A204.1 (cell line): Measurements from ENCODE around the gene ADAMTS10.
"Not testable (repeated sequence)": the region's sequence is repeated elsewhere in the genome, so short reads cannot be mapped to it uniquely, and the experiment has no call there.

Experiments used
- FAIRE-seq: peaks from 2 replicates; lab custom pipeline; 2012; peaks lifted over from hg19 to GRCh38; lab: Jason Lieb, UNC

ADAMTS10 gene

DNA sequence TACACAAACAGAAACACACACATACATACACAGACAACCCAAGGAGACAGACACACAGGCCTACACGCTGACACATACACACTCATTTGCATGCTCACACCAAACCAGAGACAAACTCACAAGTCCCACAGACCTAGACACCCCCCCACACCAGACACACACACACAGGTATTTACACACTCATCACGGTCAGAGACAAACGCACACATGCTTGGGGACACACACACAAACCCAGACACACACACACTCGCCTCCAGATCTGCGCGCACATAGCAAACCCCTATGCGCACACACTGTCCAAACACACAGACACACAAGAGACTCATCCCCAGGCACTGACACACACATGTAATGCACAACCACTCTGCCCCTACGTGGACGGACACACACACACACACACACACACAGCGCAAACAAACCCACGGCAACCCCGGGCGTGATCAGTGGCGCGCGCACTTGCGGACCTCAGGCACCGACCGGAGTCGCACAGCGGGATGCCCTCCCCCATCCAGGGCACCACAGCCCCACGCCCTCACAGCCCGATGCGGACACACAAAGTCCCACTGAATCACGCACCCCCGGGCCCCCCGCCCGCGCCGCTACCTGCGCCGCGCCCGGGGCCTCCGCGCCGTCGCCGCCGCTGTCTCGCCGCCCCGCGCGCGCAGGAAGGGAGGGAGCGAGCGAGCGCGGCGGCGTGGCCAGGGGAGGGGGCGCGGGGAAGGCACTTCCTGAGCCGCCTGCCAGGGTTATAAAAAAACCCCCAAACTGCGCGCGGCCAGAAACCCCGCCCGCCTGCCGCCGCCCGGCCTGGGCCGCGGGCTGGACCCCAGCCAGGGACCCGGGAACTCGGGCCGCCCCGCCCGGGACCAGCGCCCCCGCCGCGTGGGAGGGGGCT is at the start of gene ADAMTS10:
Gene ADAMTS10 (minus strand): TSS at position 675 of the 895 bp plus-strand sequence. CDS start 5,005 bp downstream, outside the sequence.
- no peak for FAIRE-seq

DNA sequence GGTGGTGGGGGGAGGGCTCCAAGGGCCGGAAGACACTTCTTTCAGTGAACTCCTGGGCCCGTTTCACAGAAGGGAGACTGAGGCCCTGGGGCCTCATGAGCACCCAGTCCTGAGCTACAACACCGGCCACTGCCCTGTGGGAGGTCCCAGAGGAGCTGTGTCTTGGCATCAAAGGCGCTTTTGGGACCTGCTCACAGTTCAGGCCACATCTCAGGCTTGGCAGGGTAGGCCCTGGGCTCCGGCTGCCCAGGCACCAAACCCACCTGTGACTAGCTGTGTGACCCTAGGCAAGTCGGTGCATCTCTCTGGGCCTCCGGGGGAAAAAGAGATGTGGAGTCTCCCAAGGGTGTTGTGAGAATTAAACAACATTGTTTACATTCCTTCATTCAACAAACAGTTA is 49.4 kb upstream of the ADAMTS10 start:
- no peak for FAIRE-seq

DNA sequence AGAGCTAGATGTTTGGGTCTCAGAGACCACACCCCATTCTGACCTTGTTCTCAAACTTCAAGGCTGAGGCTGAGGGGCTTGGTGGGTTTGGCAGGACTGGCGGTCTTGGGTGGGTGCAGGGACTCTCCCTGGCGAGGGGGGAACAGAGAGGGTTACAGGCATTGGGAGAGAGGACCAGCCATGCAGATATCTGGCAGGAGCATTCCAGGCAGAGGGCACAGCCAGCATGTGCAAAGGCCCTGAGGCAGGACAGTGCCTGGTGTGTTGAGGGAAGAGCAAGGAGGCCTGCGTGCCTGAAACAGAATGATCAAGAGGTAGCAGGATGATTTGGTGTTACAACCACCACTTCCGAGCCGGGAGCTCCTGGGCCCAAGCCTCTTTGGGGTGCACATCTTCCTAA is 47.4 kb upstream of the ADAMTS10 start:
- FAIRE-seq: no peak

DNA sequence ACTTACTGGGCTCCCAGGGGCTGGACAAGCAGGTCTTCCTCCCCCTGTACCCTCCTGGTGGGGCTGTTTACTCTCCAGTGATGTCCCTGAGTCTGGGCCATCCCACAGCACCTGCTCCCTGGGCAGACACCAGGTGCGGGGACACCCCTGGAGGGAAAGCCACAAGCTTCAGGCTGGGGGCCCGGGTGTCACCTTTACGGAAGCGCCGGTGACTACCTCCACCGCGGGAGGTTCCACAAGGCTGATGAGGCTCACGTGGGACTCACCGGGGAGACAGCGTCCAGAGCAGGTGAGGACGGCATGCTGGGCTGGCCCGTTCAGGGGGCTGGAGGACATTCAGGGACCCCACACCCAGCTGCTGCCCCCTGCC is 44.8 kb upstream of the ADAMTS10 start:
- no peak for FAIRE-seq

DNA sequence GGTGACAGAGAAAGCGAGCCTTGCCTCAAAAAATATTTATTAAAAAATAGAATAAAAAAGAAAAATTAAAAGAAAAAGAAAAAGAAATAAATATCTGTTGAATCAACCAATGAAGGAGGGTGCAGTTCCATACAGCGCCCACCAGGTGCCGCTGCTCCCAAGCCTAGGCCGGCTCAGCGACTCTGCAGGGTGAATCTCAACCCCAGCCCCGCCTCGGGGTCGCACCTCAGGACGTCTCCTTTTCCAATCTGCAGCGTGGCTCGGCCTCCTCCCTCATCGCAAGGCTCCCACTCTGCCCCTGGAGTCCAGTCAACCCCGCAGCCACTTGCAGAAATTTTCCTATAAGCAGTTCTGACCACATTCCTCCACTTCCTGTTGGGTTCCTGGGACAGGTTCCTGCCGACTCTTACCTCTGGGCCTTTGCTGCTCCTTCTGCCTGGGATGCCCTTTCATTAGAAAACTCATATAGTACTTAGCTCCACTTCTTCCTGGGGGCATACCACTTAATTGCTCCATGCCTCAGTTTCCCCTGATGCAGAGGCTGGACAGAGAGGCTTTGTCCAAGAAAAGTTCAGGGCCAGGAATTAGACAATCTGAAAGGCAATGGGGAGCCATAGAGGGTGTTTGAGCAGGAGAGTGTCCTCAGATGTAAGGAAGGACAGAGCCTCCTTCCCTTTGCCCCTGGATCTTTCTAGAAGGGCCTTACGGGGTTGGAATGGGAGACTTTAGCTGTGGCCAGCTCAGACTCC is 44.2 kb upstream of the ADAMTS10 start:
- FAIRE-seq: peak; percentile 65

DNA sequence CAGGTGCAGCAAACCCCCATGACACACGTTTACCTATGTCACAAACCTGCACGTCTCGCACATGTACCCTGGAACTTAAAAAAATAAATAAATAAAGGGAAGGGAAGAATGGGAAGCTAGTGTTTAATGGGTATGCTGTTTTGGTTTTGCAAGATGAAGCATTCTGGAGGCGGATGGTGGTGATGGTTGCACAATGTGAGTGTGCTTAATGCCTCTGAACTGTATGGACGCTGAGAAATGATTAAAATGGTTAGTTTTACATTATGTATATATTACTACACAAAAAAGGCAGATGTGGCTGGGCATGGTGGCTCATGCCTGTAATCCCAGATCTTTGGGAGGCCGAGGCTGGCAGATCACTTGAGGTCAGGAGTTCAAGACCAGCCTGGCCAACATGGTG is 37.7 kb upstream of the ADAMTS10 start:
- no peak for FAIRE-seq

DNA sequence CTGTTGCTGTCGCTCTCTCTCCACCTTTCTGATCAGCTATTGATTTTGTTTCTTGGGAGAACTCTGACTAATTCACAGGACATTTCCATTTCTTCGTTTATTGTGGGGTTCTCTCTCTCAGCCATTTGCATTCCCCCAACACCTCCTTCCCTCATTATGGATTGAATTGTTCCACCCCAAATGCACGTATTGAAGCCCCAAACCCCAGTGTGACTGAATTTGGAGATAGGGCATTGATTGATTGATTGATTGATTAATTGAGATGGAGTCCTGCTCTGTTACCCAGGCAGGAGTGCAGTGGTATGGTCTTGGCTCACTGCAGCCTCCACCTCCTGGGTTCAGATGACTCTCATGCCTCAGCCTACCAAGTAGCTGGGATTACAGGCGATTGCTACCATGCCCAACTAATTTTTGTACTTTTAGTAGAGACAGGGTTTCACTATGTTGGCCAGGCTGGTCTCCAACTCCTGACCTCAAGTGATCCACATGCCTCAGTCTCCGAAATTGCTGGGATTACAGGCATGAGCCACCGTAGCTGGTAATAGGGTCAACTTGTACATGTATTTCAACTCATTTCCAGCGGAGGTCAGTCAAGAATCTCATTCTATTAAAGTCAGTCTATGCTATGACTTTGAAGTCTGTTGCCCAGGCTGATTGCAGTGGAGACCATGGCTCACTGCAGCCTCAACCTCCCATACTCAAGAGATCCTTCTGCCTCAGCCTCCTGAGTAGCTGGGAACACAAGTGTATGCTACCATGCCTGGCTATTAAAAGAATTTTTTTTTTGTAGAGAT is 33.5 kb upstream of the ADAMTS10 start:
- FAIRE-seq: no peak

DNA sequence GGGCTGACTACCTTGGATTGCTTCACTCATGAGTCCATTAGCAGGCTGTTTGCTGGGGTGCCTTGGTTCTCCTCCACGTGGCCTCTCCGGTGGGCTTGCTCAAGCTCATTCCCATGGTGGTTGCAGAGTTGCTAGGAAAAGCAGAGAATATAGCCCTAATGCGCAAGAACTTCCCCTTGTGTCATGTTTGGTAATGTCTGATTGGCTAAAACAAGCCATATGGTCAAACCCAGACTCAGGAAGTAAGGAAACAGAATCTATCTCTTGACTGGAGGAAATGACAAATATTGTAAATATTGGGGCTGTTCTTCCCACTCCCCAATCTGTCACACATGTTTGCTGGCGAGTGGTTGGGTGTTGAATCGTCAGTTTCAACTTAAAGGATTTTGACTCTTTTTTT is 32.0 kb upstream of the ADAMTS10 start:
- no peak for FAIRE-seq

DNA sequence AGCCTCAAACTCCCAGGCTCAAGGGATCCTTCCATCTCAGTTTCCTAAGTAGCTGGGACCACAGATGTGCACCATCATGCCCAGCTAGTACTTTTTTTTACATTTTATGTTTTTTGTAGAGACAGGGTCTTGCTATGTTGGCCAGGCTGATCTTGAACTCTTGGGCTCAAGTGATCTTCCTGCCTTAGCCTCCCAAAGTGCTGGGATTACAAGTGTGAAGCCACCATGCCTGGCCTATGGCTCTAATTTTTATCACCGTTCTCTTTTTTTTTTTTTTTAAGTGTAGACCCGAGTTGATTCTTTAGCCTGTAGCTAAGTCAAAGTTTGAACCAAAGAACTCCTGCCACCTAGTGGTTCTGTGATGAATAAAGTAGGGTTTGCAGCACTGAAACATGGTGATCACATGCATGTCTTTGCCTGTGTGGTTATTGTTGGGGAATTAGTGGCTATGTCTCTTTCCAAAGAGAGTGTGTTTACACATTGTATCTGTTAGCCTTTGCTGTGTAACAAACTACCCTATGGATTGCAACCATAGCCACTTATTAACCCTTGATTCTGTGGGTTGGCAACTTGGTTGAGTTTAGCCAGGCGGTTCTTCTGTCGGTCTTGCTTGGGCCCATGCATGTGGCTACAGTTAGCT is 31.5 kb upstream of the ADAMTS10 start:
- FAIRE-seq: no peak

DNA sequence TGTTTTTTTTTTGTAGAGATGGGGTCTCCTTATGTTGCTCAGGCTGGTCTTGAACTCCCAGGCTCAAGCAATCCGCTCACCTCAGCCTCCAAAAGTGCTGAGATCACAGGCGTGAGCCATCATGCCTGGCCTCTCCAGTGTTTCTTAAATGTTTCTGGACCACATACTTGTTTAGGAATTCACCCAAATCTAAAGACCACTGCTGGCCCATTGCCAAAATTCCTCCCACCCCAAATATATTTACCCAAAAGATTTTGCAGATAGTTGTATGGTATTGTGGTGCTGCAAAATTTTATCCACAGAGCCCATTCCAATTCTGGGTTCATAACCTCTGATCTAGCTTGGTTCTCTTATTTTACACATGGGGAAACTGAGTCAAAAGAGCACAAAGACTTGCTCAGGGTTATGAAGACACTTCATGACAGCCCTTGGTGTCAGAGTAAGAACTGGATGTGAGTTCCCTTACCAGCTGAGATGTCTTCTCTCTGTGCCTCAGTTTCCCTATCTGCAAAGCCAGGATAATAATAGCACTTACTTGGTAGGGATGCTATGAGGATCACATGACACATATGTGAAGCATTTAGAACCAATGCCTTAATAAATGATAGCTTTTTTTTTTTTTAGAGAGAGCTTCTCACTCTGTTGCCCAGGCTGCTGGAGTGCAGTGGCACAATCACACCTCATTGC is 30.8 kb upstream of the ADAMTS10 start:
- FAIRE-seq: no peak

DNA sequence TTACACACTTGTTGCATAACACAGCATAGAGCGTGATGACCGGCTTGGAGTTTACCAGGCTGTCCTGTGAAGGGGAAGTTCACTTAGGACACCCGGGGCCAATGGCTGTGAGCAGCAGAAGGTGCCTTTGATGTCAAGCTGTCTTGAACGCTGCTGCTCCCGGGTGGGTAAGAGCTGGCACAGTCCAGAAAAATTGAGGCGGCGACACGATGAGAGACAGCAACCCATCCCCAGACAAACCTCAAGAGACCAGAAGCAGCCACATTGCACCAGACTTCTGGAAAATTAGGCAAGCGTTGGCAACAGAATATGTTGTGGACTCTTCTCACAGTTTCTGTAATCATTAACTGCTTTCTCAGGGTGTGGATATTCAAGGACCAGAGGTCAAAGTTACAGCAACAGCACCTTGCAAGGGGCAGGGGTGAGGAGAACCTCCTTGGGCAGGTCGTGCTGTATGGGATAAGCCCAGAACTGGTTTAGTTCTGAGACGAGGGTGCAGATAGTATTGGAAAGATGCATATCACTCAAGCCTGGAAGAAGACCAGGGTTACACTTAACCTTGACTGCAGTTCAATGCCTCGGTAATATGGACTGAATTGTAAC is 30.0 kb upstream of the ADAMTS10 start:
- no peak for FAIRE-seq

DNA sequence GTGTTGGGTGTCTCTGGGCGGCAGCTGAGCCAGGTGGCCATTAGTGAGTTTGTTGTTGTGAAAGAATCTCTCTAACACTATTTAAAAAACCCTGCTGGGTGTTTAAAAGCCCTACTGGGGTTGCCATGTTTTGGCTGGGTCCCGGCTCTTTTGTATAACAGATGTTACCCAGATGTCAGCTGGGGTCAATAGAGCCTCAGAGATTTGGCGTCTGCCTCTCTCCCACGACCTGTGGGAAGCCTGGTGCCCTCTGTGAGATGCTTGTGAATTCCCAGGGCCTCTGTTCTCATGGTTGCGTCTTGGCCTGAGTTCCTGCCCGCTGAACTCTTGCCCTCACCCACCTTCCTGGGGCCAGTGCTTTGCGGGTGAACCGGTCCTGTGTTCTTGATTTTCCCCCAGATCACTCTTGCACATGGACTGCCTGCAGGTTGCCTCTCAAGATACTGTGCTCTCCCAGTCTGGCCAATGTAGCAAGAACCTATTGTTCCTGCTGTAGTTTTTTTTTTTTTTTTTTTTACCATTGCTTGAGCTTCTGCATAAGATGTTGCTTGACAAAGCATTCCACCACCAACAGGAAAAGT is 29.4 kb upstream of the ADAMTS10 start:
- FAIRE-seq: no peak

DNA sequence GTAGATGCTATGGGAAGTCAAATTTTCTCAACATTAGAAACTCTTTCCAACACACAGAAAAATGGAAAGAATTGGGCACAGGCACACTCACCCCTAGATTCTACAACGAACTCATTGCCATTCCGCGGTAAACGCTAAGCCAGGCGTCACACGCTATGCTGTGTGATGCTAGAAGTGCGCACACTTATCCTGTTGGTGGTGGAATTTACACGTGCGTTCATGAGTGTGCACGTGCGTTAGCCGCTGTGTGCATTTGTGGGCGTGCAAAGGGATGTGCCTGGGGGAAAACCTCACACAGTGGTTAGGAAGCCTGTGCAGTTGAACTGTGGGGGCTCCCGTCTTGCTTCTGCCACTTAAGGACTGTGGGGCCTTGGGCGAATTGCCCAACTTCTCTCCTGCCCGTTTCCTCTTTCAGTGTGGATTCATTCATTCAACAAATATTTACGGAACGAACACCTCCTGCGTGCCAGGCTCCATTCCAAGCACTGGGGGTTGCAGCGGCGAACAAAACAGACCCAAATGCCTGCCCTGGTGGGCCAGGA is 27.6 kb upstream of the ADAMTS10 start:
- no peak for FAIRE-seq

DNA sequence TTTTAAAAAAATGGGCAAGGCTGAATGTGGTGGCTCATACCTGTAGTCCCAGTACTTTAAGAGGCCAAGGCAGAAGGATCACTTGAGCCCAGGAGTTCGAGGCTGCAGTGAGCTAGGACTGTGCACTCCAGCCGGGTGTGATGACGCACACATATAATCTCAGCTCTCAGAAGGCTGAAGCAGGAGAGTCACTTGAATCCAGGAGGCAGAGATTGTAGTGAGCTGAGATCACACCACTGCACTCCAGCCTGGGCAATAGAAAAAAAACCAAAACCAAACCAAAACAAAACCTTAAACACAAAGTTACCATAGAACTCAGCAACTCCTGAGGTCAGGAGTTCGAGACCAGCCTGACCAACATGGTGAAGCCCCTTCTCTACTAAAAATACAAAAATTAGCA is 26.6 kb upstream of the ADAMTS10 start:
- not testable (repeated sequence) for FAIRE-seq

DNA sequence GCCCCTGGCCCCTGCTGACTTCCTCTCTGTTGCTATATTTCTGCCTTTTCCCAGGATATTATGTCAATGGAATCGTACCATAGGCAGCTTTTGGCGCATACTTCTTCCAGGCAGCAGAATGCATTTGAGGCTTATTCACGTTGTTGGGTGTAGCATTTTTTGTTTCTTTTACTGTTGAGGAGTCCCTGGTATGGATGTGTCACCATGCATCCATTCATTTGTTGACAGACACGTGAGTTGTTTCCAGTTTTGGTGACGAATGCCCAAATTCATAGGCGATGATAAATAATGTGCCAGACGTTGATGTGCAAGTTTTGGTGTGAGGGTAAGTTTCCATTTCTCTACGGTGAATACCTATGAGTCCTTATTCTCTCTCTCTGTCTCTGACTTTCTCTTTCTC is 24.9 kb upstream of the ADAMTS10 start:
- no peak for FAIRE-seq

DNA sequence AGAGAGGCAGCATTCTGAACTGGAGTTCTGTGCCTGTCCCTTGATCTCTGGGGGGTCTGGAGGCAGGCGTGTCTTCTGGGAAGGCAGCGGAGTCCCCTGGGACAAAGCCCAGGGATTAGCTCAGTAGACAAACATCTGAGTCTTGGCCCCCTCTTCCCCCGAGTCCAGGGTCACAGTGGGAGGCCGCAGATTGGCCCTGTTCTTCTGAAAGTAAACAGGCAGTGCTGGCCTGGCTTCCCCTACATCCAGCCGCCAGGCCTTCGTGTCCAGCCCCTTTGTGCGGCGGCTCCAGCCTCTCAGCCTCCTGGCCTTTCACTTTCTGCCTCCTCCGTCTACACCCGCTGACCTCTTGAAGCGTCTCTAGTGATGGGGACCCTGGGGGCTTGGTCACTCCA is 20.9 kb upstream of the ADAMTS10 start:
- no peak for FAIRE-seq

DNA sequence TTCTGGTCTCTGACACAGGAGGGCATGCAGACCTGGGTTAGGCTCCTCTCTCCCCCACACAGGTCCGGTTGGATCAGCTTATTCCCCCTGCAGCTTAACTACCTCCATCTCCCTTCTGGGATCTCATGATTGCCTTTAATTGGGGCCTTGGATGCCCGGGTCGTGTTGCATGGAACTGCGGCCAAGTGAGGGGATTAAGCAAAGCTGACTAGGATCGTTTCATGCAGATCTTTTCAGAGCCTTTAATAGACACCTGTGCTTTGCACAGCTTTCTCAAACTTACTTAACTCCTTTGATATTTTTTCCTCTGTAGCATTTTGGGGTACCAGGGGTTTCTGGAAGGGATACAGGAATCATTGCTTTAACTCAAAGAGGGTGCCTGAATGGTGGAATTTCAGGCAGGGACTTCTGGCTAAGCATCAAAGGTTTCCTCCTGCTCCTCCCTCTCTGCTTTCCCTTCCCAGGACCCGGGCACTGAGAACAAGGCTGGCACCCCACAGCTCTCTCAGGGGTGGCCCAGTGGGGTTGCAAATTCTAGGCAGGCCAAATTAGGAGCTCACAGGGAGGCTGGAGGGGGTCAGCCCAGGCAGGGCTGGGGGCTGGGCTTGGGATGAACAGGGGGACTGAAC is 20.4 kb upstream of the ADAMTS10 start:
- FAIRE-seq: no peak

DNA sequence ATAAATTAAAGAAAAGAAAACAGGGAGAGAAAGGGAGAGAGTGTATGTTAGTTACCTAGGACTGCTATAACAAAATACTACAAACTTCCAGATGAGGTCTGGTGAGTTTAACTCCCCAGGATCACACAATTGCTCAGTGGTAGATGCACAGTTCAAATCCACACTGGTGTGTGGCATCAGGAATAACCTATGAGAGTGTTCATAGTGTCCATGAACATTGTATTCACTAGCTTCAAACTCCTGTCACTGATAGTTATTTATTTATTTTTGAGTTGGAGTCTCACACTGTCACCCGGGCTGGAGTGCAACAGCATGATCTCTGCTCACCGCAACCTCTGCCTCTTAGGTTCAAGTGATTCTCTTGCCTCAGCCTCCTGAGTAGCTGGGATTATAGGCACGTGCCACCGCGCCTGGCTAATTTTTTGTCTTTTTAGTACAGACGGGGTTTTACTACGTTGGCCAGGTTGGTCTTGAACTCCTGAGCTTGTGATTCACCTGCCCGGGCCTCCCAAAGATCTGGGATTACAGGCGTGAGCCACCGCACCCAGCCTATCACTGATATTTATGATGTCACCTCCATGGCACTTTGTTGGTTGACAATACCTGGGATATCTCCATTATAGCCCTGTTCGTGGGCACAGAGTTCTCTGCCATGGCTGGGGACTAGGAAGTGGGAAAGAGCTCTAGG is 19.6 kb upstream of the ADAMTS10 start, which contains the start of gene NFILZ:
Gene NFILZ (plus strand): TSS at position 638 of the 688 bp plus-strand sequence. CDS start 46,133 bp downstream, outside the sequence.
- no peak for FAIRE-seq

DNA sequence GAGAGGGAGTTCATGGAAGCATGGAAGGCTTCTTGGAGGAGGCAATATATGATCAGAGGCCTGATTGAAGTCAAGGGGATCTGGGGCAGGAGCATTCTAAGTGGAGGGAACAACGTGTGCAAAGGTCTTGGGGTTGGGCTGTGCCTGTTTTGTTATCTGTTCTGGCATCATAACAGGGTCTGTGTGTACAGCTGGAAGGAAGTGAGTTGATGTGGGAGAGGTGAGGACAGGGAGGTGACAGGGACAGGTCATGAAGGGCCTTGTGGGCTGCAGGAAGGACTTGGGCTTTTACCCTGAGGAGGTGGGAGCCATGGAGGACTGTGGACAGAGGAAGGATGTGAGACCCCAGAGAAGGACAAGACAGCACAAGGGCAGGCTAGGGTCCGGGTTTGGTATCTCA is 18.7 kb upstream of the ADAMTS10 start:
- FAIRE-seq: no peak
